Cortex of kidney (tissue), 1 donor: ENCODE results near the gene MAT1A.

Experiments used
- DNase-seq: peaks from one replicate; lab custom pipeline; 2025; lab: John Stamatoyannopoulos, UW

The MAT1A gene

DNA sequence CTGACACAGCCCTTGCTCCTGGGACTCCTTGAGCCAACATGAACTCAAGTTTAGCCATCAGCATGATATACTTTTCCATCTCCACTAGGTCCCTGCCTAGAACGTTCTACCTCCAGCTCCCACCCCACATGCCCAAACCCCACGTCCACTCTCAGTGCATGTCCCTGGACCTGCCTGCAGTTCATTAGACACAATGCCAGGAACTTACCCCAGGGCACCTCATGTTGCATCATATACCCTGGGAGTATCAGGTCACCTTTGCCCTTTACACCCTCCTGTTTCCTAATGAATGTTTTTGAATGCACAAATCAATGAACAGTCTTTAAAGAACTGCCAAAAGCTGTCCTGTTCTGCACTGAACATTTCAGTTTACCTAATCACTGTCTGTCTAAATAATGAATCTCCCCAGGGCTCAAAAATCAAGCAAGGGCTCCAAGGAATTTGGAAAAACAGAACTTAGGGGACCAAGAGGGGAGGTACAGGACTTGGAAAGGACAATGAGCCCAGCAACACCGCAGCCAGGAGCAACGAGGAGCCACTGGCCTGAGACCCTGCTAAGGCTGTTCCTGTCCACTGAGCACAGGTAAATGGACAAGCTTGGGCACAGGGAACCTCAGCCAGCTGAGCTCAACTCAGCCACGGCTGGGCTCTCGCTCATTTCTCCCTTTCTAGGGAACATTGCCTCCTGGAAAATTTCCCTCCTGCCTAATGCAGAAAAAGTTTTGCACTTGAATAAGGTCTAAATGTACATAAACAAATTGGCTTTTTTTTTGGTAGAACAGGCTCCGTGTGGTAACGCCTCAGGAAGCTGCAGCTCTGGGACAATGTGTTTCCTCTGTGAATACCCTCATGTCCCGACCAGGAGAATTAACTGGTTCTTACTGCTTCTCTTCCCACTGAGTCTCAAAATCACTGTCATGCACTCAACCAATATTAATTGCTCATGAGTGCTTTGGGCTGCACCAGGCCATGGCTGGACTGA, 7.4 kb downstream of the MAT1A start:
- DNase-seq = no peak

DNA sequence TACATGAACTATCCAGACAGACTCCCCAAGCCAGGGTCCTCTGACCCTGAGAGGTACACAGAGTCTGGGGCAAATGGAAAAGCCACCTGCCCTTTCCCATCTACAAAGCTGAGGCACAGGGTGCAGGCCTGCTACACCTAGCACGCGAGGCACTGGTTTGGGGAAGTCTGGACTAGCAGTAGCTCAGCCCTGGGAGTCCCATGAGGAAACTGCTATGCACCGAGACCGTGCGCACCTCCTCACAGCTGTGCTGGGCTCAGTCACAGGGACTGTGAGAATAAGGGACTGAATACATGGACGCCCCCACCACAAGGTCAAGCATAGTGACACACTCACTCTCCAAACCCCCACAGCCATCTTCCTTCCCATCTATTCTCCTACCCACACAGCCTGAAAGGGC, 8.2 kb downstream of the MAT1A start:
- no peak for DNase-seq

DNA sequence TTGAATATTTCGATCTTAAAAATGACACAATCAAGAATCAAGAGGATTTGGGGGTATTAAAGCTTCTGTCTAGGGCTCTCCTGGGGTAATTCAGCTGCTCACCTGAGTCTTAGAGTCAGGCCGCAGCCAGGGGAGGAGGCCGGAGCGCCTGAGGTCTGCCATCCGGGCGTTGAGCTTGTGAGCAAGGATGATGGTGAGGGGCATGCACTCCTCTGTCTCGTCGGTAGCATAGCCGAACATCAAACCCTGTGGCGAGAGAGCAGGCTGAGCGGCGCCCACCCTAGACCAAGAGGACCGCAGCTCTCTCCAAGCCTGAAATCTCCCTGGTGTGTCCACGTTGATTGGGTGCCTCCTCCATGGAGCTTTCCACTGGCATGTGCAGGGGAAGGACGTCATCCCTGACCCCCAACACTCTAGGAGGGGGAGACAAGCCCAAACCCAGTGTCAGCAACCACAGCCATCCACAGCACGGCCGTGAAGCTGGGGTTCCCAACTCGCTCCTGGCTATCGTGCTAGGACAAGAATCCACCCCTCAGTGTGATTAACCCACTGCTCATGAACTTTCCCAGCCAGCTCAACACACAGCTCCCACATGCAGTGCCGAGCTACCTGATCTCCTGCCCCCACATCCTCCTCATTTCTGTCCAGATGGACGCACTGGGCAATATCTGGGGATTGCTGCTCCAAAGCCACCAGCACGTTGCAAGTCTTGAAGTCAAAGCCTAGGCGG, 9.2 kb downstream of the MAT1A start:
- no peak for DNase-seq

DNA sequence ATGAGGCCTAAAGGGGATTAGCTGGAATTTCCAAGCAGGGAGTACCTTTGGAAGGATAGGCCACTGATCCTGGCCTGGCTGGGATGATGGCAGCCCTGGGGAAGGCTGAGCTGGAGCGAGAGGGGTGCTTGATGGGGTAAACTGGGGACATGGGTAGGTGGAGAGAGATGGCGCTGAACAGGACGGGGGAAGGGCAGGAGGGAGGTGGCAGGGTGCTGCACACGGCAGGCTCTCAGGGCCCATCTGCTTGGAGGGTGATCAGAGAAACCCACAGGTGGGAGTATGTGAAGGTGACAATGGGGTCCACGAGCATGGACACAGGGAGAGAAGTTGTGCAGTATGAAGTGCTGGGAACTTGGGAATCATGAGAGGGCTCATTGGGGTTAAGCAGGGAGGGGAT, 10.3 kb downstream of the MAT1A start:
- DNase-seq = no peak

DNA sequence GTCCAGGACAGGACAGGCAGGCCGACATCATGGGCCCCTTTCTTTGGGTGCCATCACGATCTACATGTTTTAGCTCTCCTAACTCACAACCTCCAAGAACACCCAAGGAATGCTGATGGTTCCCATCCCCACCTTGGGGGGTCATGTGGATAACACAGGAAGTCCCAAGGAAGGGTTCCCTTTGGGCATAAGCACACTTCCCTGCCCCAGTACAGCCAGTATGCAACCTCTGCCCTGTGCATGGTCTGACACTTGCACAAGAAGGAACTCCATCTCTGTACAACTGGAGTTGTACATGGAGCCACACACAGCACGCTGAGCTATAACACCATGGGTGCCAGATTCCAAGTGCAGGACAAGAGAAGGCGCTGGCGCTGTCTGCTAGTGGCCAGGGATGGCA, 11.0 kb downstream of the MAT1A start:
- no peak for DNase-seq

DNA sequence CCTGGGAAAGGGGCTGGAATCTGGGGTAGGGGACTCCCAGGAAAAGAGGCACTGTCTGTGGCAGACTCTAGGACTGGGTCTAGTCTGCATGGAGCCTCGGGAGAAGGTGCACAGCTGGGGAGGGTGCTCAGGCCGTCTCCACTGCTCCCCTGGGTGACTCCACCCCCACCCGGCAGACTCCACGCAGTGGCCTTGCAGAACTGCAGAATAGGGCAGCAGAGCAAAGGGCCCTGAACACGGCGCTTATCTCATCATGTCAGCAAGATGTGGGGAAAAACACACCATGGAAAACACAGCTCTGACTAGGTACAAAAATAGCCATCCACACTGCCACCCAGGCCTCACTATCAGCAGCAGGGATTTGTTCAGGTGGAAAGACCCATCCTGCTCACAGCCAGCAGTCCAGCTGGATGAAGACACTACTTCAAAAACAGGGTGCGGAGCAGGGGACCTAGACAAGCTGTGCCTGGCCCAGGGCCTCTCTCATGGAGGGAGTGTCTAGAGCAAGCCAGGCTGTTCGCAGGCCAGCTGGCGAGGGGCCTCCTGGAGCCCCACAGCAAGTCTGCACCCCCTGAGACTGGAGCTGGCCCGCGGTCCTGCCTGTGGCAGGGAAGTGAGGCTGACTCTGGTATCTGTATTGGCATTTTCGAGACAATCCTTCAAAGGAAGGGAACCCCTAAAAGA, 11.7 kb downstream of the MAT1A start:
- no peak for DNase-seq

DNA sequence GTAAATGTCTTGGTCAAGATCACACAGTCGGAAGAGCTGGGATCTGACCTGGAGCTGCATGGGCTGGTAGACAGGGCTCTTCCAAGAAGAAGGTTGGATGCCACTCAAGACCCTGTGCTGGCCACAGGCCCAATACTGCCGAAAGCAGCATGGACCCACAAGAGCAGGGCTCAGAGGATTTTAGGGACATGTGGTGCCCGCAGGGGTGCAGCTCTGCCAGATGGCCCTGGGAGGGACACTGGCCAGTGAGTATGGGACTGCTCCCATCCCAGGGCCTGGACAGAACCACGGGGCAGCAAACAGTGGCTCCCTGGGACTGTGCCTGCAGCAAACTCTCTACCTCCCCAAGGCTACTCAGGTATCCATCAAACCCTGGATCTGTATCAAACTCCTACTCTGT, 12.4 kb downstream of the MAT1A start:
- no peak for DNase-seq

DNA sequence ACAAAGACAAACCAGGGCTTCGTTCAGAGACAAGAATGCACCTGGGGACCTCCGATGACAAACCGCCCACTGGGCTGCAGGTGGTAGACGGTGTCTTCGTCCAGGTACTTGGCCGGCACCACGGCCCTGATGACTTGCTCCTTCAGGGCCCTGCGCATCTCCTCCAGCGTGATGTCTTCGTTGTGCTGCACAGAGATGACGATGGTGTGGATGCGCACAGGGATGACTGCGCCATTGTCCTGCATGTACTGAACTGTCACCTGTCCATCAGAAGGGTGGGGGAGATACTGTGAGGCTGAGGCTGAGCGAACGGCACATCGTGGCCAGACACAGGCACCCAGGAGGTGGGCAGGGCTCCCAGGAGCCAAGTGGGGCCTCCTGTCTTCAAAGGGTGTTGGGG, 13.1 kb downstream of the MAT1A start:
- DNase-seq = no peak

DNA sequence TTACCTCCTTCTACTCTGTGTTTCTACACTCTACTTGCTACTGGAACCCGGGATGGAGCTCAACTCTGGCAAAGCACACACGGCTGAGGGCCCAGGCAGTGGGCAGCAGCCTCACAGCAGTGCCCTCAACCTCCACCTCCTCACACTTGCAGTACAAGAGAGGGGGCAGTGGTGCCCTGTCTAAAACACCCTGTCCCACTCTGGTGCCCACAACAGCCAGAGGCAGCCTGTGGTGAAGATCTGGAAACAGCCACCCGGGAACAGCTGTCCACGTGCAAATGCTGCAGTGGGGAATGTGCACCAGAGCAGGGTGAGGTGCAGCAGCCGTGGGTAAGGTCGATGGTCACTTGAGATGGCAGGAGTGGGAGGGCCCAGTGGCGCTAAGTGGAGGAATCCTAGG, 13.7 kb downstream of the MAT1A start:
- no peak for DNase-seq

DNA sequence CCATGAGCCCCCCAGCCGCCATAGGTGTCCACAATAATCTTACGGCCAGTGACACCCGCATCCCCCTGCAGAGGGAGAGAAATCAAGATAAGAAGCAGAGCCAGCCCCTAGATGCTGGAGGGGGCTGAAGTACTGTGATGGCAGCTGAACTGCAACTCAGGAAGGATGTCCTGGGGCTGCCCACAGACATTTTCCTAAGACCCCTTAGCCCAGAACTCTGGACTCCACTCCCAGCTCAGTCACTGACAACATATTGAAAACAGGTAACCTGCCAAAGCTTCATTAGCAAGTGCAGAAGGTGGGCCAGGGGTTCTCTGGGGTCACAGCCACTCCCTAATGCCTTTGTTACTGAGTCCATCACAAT, 14.3 kb downstream of the MAT1A start:
- no peak for DNase-seq

DNA sequence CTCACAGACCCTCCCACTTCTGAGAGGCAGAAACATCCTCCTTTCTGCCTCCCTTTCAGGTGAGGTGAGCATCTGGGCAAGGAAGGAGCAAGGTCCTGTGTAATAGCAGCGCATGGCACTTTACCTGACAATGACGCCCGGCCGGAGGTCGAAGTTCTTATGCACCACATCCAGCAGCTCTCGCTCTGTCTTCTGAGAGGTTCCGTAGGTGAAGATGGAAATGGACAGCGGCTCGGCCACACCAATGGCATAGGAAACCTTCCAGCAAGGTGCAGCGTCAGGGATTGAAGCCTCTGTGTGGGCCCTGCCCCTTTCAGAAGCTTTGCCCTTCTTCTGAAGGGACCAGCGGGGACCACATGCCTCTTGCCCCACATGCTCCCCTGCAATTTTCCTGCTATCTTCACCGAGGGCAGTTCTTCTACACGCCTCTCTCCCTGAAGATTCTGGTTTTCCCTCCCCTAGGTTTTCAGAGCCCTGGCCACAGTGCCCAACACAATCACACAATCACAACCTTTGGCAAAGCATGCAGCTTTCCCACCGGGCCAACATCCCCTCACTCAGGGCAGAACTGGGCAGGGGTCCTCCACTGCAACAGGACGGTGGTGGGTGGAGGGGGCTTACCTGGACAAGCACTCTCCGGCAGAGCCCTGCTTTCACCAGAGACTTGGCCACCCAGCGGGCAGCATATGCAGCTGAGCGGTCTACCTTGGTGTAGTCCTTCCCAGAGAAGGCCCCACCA, 14.9 kb downstream of the MAT1A start:
- no peak for DNase-seq

DNA sequence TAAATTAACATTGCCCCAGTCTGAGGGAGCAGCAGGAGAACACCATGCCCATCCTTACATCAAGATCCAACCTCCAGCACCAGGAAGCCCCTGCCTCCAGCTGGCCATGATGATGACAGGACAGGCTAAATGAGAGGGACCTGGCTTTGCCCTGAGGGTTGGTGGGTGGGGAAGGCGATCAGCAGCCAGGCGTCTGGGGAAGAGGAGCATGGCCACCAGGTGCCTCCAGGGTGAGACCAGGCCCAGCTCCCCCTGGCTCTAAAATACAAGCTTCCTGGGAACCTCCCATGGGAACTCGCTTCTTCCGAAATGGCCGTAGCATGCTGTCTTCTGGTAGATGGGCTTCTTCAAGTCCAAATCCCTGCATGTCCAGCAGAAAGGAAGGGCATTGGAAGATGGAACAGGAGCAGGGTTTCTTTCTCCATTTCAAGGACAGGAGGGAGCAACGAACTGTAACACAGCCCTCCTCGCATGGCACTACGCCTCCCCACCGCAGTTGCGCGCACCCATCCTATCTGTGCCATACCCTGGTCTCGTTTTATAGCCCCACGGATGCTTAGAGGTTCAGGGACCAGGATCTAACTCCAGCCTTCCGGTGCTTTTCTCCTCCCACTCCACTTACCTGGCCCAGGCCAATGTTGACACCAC, 15.8 kb downstream of the MAT1A start:
- no peak for DNase-seq

DNA sequence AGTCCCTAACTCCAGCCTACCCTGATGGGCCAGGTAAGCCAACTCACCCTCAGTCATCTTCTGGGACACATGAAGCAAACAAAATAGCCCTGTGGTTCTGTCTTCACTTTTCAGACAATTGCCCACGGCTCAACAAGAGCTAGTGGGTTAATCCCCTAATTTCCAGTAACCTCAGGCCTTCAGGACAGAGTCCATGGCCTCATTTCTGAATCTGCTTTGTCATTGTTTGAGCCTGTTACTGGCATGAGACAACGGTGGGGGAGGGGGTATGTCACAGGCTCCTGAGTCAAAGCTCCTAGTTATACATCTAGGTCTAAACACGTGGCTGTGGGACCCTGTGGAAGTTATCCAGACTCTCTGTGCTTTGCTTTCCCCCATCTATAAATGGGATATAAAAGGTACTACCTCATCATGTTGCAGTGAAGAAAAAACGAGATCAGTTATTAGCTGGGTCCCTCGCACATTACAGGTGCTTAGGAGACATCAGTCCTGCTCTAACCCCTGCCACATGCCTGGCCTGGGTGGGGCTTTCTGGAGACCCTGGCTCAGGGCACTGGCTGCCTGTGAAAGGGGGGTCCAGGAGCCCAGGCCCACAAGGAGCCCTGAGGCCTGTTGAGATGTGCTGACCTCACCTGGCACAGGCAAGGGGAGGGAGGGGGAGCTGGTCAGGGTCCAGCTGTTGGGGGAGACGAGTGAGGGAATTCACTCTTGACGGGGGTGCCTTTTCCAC, 16.5 kb downstream of the MAT1A start:
- DNase-seq = no peak

DNA sequence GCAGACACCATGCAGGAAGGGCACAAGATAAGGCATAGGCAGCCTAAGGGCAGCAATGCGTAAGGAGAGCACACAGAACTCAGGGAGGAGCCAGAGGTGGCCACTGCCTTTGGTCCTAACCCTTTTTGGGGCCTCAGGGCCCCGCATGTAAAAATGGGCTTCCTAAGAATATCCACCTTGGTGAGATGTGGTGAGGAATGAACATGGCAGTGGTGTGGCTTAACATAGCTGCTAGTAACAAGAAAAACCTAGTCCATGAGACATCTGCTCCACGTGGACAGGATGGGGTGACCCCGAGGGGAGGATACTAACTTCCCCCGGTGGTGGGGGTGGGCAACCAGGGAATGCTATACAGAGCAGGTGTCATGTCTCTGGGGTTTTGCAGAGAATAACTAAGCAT, 18.0 kb downstream of the MAT1A start:
- no peak for DNase-seq

DNA sequence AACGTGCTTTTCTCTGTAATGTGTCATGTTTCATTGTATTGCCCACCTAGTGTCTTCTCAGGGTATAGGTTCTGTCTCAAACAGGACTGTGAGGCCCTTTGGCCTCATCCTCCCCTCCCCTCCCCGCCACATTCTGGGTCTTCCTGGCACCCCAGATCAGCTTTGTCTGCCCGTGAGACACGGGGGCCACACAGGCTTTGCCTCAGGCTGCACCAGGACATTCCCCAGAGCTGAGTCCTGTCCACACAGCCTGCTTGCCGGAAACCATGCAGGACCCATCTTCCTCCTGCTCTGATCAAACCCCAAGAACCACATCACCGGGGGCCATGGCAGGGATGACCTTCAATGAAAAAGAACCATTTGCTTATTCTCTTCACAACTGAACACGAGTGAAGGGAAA, 18.6 kb downstream of the MAT1A start:
- DNase-seq = no peak

DNA sequence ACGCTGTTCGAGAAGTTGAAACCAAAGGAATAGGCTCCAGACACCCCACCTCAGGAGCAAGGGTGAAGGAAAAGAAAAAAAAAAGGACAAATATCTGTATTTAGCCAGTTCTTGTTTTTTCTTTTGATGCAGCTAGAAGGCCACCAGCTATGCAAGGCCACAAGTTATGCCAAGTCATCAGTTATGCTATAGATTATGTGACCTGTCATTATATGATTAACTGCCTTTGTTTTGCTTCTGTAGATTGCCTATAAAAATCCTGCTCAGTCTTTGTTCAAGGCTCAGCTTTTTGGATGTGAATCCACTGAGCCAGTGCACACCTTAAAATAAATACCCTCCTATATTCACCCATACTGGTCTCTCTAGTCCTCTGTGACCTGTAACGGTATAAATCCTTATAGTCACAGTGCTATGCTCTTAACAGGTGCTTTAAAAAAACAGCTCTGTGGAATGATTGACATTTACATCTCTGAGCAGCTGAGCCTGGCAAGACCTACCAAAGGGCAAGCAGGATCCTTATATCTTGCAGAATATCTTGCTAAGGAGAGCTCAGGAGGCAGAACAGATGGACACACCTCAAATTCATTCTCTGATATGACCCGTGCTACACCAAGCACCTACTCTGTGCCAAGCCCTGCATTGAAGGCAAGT, 20.4 kb downstream of the MAT1A start:
- DNase-seq = no peak

DNA sequence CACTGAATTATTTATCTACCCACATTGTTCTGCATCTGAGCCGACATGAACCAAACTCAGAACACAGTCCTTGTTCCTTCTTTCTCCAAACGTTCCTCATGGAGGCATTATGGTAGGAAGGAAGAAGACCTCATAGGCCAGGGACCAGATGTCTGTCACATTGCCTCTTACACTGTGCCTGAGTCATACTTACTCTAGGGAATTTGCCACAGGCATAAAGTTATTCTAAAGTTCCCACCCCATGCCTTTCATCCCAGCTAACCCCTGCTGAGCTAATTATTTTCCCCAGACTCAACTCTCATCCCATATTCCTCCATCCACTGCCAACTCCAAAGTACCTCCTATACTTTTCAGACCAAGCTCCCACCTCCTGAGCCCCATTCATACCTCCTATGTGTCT, 21.2 kb downstream of the MAT1A start:
- no peak for DNase-seq

DNA sequence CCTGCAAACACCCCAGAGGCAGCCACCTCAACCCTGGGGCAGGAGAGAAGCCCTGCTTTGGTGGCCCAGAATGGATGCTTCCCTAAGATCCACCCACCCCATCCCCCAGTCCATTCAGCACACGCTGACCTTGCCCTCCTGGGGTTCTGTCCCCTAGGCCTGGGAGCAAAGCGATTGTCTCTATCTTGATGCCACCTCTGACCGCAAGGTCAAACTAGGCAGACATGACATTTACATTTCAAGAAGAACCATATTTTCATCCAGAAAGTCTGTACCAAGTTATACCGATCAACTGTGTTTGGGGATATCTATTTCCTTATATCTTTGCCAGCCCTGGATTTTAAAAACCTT, 23.0 kb downstream of the MAT1A start:
- no peak for DNase-seq

DNA sequence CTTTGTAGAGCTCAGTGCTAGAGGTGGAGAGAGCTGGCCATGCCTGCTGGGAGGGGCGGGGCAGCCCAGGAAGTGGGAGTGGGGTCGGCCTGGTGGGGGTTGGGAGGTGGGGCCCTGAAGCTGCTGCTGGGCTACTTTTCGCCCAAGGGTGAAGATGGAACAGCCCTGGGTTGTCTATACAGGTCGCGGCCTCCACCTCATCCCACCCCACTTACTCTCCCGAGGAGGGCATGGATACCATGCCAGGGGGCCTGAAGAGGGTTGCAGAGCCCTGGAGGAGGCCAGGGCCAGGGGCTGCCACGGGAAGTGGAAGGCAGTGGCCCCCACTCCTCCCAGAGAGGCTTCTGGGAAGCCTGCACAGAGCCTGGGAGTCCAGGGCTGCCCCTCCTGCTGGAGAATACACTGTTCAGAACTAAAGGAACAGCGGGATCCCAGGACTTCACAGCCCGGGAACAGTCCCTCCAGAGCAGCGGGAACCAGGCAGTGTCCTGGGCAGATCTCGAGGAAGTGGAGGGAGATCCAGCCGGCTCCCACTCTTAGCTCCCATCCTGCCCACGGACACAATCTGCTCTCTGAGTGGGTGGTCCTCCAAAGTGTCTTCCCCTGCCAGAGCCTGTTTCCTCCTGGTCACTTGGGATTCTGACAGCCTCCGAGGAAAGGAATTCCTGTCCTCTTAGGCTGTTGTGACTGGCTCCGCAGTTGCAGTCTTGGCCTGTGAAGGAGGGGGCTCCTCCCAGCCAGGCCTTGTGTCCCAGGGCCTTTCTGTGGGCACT, 23.5 kb downstream of the MAT1A start:
- no peak for DNase-seq
